Lung (tissue), 12 donors: ENCODE measurements around the gene TTLL3. TPM values are rescaled to one million over a fixed set of nuclear protein-coding genes. Genes with fewer than 3 reads are reported as not detected.

Source experiments
- ATAC-seq: fragments of 200-7000 bp; cut with Tn5 transposase; one replicate; pipeline ENCODE4 v1.9.1; 2020; ENCODE audit warnings: moderate number of reproducible peaks; ENCODE audit not compliant: insufficient read depth, low FRiP score
- DNase-seq, 3 donors: peaks; one replicate each; pipeline ENCODE4 v3.0.0-alpha.2; 2013 to 2017
- H3K27ac ChIP-seq, 2 donors: one replicate each; pipeline ENCODE4 v1.5.1; 2013; ENCODE audit warnings: mild to moderate bottlenecking in 2 of 2, moderate library complexity in 2 of 2, control low read depth in 1 of 2, inconsistent platforms in 1 of 2, low read depth in 1 of 2, low read length in 1 of 2
- H3K27me3 ChIP-seq, 3 donors: one replicate each; pipeline ENCODE4 v1.5.1; 2013; ENCODE audit warnings: low read length in 2 of 3; ENCODE audit not compliant: control insufficient read depth in 3 of 3, insufficient read depth in 3 of 3
- H3K36me3 ChIP-seq, 4 donors: one replicate each; pipeline ENCODE4 v1.5.1; 2013; ENCODE audit warnings: low read length in 4 of 4, mild to moderate bottlenecking in 1 of 4, moderate library complexity in 1 of 4; ENCODE audit not compliant: control insufficient read depth in 4 of 4, insufficient read depth in 4 of 4
- H3K4me1 ChIP-seq, 5 donors: one replicate each; pipeline ENCODE4 v1.5.1; 2013; ENCODE audit warnings: low read length in 5 of 5, mild to moderate bottlenecking in 2 of 5, moderate library complexity in 1 of 5; ENCODE audit not compliant: control insufficient read depth in 5 of 5, insufficient read depth in 5 of 5
- H3K4me3 ChIP-seq: one replicate; pipeline ENCODE4 v1.5.1; 2013; ENCODE audit warnings: mild to moderate bottlenecking, control low read depth, moderate library complexity
- H3K9ac ChIP-seq, 2 donors: one replicate each; pipeline ENCODE4 v1.5.1; 2013; ENCODE audit warnings: low read length in 2 of 2, control low read depth in 1 of 2; ENCODE audit not compliant: insufficient read depth in 1 of 2
- H3K9me3 ChIP-seq, 4 donors: one replicate each; pipeline ENCODE4 v1.5.1; 2013; ENCODE audit warnings: low read length in 3 of 4, mild to moderate bottlenecking in 1 of 4, moderate library complexity in 1 of 4; ENCODE audit not compliant: control insufficient read depth in 4 of 4, insufficient read depth in 3 of 4
- WGBS, 2 donors: extraction: QIAGEN DNeasy Blood & Tissue Kit; methylation state at CpG; one replicate each; pipeline ENCODE4 v1.1.7; 2013; 5-methylcytosine and 5-hydroxymethylcytosine counted together
- polyA plus RNA-seq, 2 donors: library from polyadenylated mRNA; stranded (reverse); fragments of 200-250 nt; gene quantifications; one replicate each; pipeline ENCODE4 v1.2.1, GENCODE V29; 2013
- total RNA-seq, 2 donors: library from RNA; depleted of rRNA in 1 of 2; stranded (reverse); fragments of >200 nt in 1 of 2; gene quantifications; one replicate each; pipeline ENCODE4 v1.2.1, GENCODE V29; 2014 to 2021
- TF ChIP-seq, protein P1 (sequence below): IDR thresholded peaks from 2 replicates; pipeline ENCODE4 v1.5.1; 2012; ENCODE audit warnings: mild to moderate bottlenecking; ENCODE audit errors: control extremely low read depth, extremely low read depth
- donor health status: control.
- donor health status: control.
- donor health status: Bipolar disorder and iron deficiency.
- donor health status: healthy.
- donor health status: DM: yes; HTN: yes; CAD: no.

The TTLL3 gene
- total and polyA plus RNA-seq, 4 donors = 28.4 to 82.3 (median 37.5) TPM

DNA sequence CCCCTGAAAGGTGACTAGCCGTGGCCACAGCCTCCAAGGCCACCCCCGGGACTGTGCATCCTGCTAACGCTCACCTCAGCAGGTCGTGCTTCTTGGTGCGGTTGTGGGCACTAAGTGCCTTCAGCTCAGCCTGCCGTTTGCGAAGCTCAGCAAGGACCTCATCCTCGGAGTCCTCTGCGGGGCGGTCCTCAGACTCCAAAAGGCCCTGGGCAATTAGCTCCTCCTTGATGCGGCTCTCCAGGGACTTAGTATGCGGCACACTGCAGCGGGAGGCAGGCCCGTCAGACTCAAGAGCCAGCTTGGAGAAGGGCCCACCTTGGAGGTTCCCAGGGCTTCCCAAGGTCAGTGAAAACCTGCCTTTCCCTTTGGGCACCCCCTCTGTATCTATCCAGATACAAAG is 26.1 kb upstream of the TTLL3 start:
- no peaks in the 10 kb centered on the region for H3K9me3 ChIP-seq
- peaks cover 7 to 41% (median 33%) of the 10 kb centered on the region in 4 donors for H3K36me3 ChIP-seq
- TF ChIP-seq, protein P1, sequence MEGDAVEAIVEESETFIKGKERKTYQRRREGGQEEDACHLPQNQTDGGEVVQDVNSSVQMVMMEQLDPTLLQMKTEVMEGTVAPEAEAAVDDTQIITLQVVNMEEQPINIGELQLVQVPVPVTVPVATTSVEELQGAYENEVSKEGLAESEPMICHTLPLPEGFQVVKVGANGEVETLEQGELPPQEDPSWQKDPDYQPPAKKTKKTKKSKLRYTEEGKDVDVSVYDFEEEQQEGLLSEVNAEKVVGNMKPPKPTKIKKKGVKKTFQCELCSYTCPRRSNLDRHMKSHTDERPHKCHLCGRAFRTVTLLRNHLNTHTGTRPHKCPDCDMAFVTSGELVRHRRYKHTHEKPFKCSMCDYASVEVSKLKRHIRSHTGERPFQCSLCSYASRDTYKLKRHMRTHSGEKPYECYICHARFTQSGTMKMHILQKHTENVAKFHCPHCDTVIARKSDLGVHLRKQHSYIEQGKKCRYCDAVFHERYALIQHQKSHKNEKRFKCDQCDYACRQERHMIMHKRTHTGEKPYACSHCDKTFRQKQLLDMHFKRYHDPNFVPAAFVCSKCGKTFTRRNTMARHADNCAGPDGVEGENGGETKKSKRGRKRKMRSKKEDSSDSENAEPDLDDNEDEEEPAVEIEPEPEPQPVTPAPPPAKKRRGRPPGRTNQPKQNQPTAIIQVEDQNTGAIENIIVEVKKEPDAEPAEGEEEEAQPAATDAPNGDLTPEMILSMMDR = no peak
- H3K4me3 ChIP-seq = no peak overlapping the region
- ATAC-seq (no peak), DNase-seq (no peak)
- no peak overlapping the region for H3K27ac ChIP-seq
- H3K4me1 ChIP-seq = no peaks in the 10 kb centered on the region
- 94 to 98% methylated on average over 14 of the region's 14 CpGs for WGBS, 2 donors
- no peaks in the 10 kb centered on the region for H3K27me3 ChIP-seq
- H3K9ac ChIP-seq = no peak overlapping the region

DNA sequence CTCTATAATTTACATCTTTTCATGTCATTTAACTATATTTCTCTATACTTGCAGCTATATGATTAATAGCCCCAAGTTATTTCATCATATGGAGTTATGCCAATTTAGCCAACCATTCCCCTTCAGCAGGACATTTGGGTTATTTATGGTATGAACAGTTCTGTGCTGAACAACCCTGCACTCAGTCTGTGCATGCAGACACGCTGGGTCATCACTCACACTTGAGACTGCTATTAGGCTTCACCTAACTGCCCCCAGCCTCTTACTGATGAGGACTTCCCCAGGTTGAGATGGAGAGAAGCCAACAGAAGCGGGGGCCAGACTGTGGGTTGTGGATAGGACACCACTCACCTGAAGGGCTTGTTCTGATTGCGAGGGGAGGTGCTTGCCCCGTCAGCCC is 25.1 kb upstream of the TTLL3 start:
- TF ChIP-seq, protein P1 = no peak
- peaks cover 10 to 48% (median 38%) of the 10 kb centered on the region in 4 donors for H3K36me3 ChIP-seq
- 91 to 97% methylated on average over 4 of the region's 4 CpGs for WGBS, 2 donors
- no peaks in the 10 kb centered on the region for H3K27me3 ChIP-seq
- H3K4me1 ChIP-seq = no peaks in the 10 kb centered on the region
- no peaks in the 10 kb centered on the region for H3K9me3 ChIP-seq
- no peak overlapping the region for H3K9ac ChIP-seq
- DNase-seq = no peak
- H3K27ac ChIP-seq = no peak overlapping the region
- ATAC-seq = no peak
- no peak overlapping the region for H3K4me3 ChIP-seq

DNA sequence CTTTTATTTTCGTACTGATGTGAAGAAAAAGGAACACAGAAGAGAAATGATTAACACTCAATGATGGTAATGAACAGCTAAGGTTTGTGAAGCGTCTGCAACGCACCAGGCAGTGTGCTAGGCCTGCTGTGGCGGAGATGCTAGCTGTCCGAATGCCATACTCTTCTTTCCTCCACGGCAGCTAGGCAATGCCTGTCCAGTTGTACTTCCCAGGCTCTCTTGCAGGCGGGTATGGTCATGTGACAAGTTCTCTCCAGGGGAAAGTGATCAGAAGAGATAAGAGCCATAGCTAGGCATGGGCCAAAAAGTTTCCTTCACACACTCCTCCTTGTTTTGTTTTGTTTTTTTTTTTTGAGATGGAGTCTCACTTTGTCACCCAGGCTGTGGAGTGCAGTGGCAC is 24.5 kb upstream of the TTLL3 start:
- H3K36me3 ChIP-seq = peaks cover 10 to 45% (median 35%) of the 10 kb centered on the region in 4 donors
- ATAC-seq = no peak
- DNase-seq = no peak
- H3K4me3 ChIP-seq = no peak overlapping the region
- H3K4me1 ChIP-seq = no peaks in the 10 kb centered on the region
- no peaks in the 10 kb centered on the region for H3K27me3 ChIP-seq
- whole genome bisulfite sequencing, 2 donors = 84 to 90% methylated on average over 7 of the region's 7 CpGs
- no peak overlapping the region for H3K9ac ChIP-seq
- TF ChIP-seq, protein P1 = no peak
- H3K27ac ChIP-seq = no peak overlapping the region
- H3K9me3 ChIP-seq = no peaks in the 10 kb centered on the region

DNA sequence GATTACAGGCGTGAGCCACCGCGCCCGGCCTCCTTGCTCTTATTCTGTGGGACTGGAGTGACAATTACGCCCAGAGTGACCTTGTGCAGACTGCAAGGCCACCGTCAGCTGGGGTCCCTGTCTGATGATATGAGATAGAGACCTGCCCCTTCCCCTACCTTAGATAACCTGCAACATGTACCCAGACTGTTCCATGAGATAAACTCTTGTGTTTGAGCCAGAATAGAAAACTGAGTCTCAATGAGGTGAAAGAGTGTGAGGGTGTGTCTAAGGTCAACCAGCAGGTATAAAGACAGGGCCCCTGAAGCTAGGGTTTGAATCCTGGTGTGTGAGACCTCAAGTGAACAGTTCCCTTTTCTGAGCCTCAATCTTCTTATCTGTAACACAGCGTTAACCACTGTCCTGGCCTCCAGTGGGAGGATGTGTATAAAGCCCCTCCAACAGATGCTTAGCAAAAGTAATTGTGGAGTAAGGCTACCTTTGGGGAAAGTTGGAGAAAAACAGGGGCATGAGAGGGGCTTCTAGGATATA is 23.8 kb upstream of the TTLL3 start:
- TF ChIP-seq, protein P1 = no peak
- 97% methylated on average over 7 of the region's 7 CpGs for WGBS, 2 donors

More for the DNA sequence above, 23.8 kb upstream of the TTLL3 start:
- Histone ChIP-seq H3K9ac (no peak overlapping the region), H3K4me3 (no peak overlapping the region), H3K27ac (no peak overlapping the region), H3K27me3 (no peaks in the 10 kb centered on the region), H3K4me1 (peaks cover 0 to 3% (median 0%) of the 10 kb centered on the region in 5 donors), H3K36me3 (peaks cover 10 to 40% (median 31%) of the 10 kb centered on the region in 4 donors), H3K9me3 (no peaks in the 10 kb centered on the region)
- ATAC-seq = no peak
- DNase-seq = no peak
